Measurements from ENCODE around the gene LPP. TPM values are rescaled to one million over a fixed set of nuclear protein-coding genes. Genes with fewer than 3 reads are reported as not detected.

Gene LPP
- total RNA-seq, 4 donors from 2014 or later: 45.9 to 81.1 (median 63.0) TPM

GRCh38 chr3:188497021-188497420 is 343.1 kb downstream of the LPP start:
- no peak overlapping the region for H3K4me3 ChIP-seq (ENCODE audit: low read depth, poor library complexity, severe bottlenecking)
- intact Hi-C loops (cut with DNase I; ENCODE audit: low total_unique reads): no loop called here
- no peak for DNase-seq (ENCODE audit: low spot score in 2 of 2)
- WGBS, 2 donors: 74 to 79% methylated on average over 4 of the region's 4 CpGs
- no peak for TF ChIP-seq CTCF (IDR thresholded peaks at IDR 0.05)

GRCh38 chr3:188503647-188504046 is 349.7 kb downstream of the LPP start:
- H3K4me3 ChIP-seq (ENCODE audit: low read depth, poor library complexity, severe bottlenecking): no peak overlapping the region
- no peak for DNase-seq (ENCODE audit: low spot score in 2 of 2)
- WGBS, 2 donors: 62 to 96% methylated on average over 3 of the region's 3 CpGs
- TF ChIP-seq POLR2A (IDR thresholded peaks at IDR 0.05) (no peak), CTCF (IDR thresholded peaks at IDR 0.05) (no peak)
- intact Hi-C loops (cut with DNase I; ENCODE audit: low total_unique reads): no loop called here

- no peak overlapping the region for H3K4me3 ChIP-seq (ENCODE audit: low read depth, poor library complexity, severe bottlenecking)
- 59 to 61% methylated on average over 3 of the region's 3 CpGs for WGBS, 2 donors
- no peak for DNase-seq (ENCODE audit: low spot score in 2 of 2)
- no peak for TF ChIP-seq POLR2A (IDR thresholded peaks at IDR 0.05)
- intact Hi-C loops (cut with DNase I; ENCODE audit: low total_unique reads): no loop called here
Measured at GRCh38 chr3:188505151-188505550, 351.2 kb downstream of the LPP start.

GRCh38 chr3:188505911-188506310 is 352.0 kb downstream of the LPP start:
- 85 to 88% methylated on average over 2 of the region's 2 CpGs for WGBS, 2 donors
- DNase-seq (ENCODE audit: low spot score in 2 of 2): no peak
- TF ChIP-seq POLR2A (IDR thresholded peaks at IDR 0.05): no peak
- no peak for TF ChIP-seq CTCF (IDR thresholded peaks at IDR 0.05)
- no peak overlapping the region for H3K4me3 ChIP-seq (ENCODE audit: low read depth, poor library complexity, severe bottlenecking)
- intact Hi-C loops (cut with DNase I; ENCODE audit: low total_unique reads): no loop called here

- intact Hi-C loops (cut with DNase I; ENCODE audit: low total_unique reads): no loop called here
- DNase-seq (ENCODE audit: low spot score in 2 of 2): no peak
- no peak overlapping the region for H3K4me3 ChIP-seq (ENCODE audit: low read depth, poor library complexity, severe bottlenecking)
- WGBS, 2 donors: 95 to 96% methylated on average over 1 of the region's 1 CpG
- TF ChIP-seq CTCF (IDR thresholded peaks at IDR 0.05) (no peak), POLR2A (IDR thresholded peaks at IDR 0.05) (no peak)
Measured at GRCh38 chr3:188506446-188506845, 352.5 kb downstream of the LPP start.

GRCh38 chr3:188507244-188507720 is 353.3 kb downstream of the LPP start:
- no peak overlapping the region for H3K4me3 ChIP-seq (ENCODE audit: low read depth, poor library complexity, severe bottlenecking)
- no peak for DNase-seq (ENCODE audit: low spot score in 2 of 2)
- intact Hi-C loops (cut with DNase I; ENCODE audit: low total_unique reads): no loop called here
- 52 to 69% methylated on average over 5 of the region's 5 CpGs for WGBS, 2 donors
- TF ChIP-seq CTCF (IDR thresholded peaks at IDR 0.05): no peak
- no peak for TF ChIP-seq POLR2A (IDR thresholded peaks at IDR 0.05)
